Ishikawa (cell line): ENCODE results near the gene GSTO2.

Experiments
- CEBPB ChIP-seq: IDR thresholded peaks from 2 replicates; pipeline ENCODE4 v1.6.1; 2012
- CREB1 ChIP-seq: IDR thresholded peaks from 2 replicates; pipeline ENCODE4 v1.6.1; 2012; ENCODE audit warnings: low read depth
- EGR1 ChIP-seq: IDR thresholded peaks from 2 replicates; pipeline ENCODE4 v1.6.1; 2012
- EP300 ChIP-seq: IDR thresholded peaks from 2 replicates; pipeline ENCODE4 v1.6.1; 2012; ENCODE audit warnings: borderline replicate concordance
- FOXM1 ChIP-seq: IDR thresholded peaks from 2 replicates; pipeline ENCODE4 v1.6.1; 2012; ENCODE audit warnings: low read depth, borderline replicate concordance
- MAX ChIP-seq: IDR thresholded peaks from 2 replicates; pipeline ENCODE4 v1.6.1; 2012
- NFIC ChIP-seq: IDR thresholded peaks from 2 replicates; pipeline ENCODE4 v1.6.1; 2012
- RAD21 ChIP-seq: IDR thresholded peaks from 2 replicates; pipeline ENCODE4 v1.6.1; 2012; ENCODE audit warnings: low read depth
- REST ChIP-seq: IDR thresholded peaks from 2 replicates; pipeline ENCODE4 v1.6.1; 2012; ENCODE audit warnings: low read depth, mild to moderate bottlenecking
- TAF1 ChIP-seq: IDR thresholded peaks from 2 replicates; pipeline ENCODE4 v1.6.1; 2012; ENCODE audit warnings: low read depth, mild to moderate bottlenecking
- TCF12 ChIP-seq: IDR thresholded peaks from 2 replicates; pipeline ENCODE4 v1.6.1; 2012; ENCODE audit warnings: low read depth
- TEAD4 ChIP-seq: IDR thresholded peaks from 2 replicates; pipeline ENCODE4 v1.6.1; 2012
- USF1 ChIP-seq: IDR thresholded peaks from 2 replicates; pipeline ENCODE4 v1.6.1; 2012
- YY1 ChIP-seq: IDR thresholded peaks from 2 replicates; pipeline ENCODE4 v1.6.1; 2012; ENCODE audit warnings: low read depth
- ZBTB7A ChIP-seq: IDR thresholded peaks from 2 replicates; pipeline ENCODE4 v1.6.1; 2012; ENCODE audit warnings: low read depth

Gene GSTO2

GRCh38 chr10:104273899-104274575 lies 5.1 kb downstream of the GSTO2 start:
- TF ChIP-seq TAF1: no peak

- TF ChIP-seq EP300 (peak; percentile 30; the same call in 1 of the 2 replicates), MAX (peak; percentile 54; the same call in 1 of the 2 replicates), YY1 (peak; percentile 74), REST (no peak), TCF12 (peak; percentile 35; the same call in 1 of the 2 replicates), ZBTB7A (peak; percentile 64; the same call in 1 of the 2 replicates), FOXM1 (no peak), TAF1 (peak; percentile 30; the same call in 1 of the 2 replicates), NFIC (no peak), RAD21 (peak; percentile 44; the same call in 1 of the 2 replicates)
Measured at GRCh38 chr10:104274762-104275721, 6.1 kb downstream of the GSTO2 start.

GRCh38 chr10:104276192-104276591 lies 7.2 kb downstream of the GSTO2 start:
- TF ChIP-seq REST (no peak), USF1 (no peak), CREB1 (no peak)

GRCh38 chr10:104277785-104278184 lies 8.8 kb downstream of the GSTO2 start:
- TF ChIP-seq TEAD4: no peak
- no peak for TF ChIP-seq USF1
- TF ChIP-seq CEBPB: no peak
- TF ChIP-seq EGR1: no peak
- no peak for TF ChIP-seq NFIC
- no peak for TF ChIP-seq EP300
- TF ChIP-seq REST: no peak
- no peak for TF ChIP-seq MAX
- TF ChIP-seq RAD21: no peak
- no peak for TF ChIP-seq TAF1
- no peak for TF ChIP-seq YY1
- TF ChIP-seq TCF12: no peak
- TF ChIP-seq ZBTB7A: no peak
- TF ChIP-seq FOXM1: no peak
